ENCODE results near the gene OTP.
"Not testable (repeated sequence)": the region's sequence is repeated elsewhere in the genome, so short reads cannot be mapped to it uniquely, and the experiment has no call there.

The OTP gene

GRCh38 chr5:77638763-77639671 lies 504 bp upstream of the OTP start:
- DNase-seq = no peak

DNA sequence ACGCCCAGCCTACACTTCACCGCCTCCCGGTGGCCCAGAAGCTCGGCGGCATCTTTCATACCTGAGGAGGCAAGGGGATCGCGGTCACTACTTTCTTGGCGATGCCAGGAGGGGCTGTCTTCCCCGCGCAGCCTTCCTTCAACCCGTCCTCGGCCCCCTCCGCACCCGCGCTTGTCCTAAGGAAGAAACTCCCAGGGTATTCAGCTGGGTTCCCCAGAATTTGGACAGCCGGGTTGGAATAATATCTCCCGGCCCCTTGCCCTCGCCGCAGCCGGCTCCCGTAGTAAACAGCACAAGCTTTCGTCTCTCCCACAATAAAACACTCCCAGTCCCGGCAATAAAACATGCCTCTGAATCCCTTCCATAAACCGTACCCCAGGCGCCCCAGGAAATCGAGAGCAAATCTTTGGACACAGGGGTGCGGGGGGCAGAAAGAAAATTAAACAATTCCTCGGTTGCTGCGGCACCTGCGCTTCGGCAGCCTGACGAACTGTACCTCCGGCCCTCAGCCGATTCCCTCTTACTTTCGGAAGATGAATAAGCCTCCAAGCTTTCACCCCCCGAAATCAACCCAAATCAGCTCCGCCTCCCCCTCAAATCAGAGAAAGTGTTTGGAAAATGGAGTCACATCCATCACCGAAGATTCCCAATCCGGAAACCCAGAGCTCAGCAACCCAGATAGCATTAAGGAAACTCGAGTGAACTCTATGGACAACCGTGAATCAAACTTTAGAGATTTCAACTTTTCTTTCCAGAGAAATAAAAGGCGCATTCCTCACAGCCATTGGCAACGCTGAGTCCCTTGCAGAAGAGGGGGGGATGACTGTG lies 1.1 kb downstream of the OTP start:
- DNase-seq = no peak

- DNase-seq = no peak
These were observed 1.8 kb downstream of the OTP start for GRCh38 chr5:77636641-77637169.

DNA sequence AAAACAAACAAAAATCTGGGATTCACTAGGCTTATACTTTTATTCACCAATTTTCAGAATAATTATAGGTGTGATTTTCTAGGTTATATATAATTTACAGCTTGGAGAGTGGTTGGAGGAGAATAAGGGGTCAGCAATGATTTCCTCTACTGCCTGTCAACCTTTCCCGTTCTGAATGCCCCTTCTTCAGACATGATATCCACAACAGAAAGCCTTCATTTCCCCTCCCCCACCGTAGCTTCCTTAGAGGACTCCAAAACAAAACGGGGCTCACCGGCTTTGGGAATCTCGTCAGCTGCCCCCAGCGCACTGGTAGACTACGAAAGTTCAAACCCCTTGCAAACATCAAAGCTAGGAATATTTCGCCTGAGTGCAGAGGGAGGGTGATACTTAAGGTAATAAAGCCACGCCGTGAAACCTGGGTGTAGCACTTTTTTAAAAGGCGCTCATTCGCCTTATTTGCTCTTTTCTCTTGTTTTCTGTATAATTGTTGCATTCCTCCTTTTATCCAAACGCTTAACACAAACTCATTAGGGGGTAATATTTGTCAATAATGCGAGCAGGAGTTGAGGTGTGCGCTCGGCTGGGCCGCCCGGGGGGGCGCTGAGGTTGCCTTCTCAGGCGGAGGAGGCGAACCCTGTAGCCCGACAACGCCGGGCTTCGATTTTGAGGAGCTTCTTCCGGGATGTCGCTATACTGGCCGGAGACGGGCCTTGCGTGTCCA lies 2.4 kb downstream of the OTP start:
- no peak for DNase-seq

DNA sequence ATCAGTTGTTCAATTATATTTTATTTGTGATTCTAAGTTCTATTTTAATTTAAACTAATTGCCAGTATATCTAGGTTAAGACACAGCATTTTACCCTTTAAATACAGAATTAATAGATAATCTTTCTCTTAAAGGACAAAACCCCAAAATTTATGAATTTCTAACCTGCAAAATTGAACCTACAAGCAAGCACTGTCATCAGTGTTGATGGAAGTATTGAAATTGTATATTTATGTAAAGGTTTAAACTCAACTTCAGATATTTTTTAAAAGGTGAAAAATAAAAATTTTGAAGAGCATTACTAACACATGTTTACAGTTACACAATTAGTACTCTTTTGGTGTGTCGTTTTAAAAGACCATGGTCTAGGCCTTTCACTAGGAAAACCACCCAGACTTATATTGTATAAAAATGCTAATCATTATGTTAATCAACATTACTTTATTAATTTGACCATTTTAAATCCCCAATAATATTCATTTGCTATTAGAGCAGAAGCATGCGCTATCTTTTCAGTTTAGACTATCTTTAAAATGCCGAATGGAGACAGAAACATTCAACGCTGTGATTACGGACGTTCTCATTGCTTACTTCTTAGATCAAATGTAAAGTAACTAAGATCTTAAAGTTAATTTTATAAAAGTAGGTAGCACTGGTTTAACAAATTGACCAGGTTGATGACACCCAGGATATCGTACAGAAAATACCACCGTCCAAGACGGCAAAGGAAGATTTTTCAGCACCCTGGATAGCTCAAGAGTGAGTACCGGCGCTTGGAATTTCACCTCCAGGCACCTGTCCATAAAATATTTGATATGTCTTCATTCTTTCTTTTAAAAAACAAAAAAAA lies 3.2 kb downstream of the OTP start:
- no peak for DNase-seq

GRCh38 chr5:77633709-77634108 lies 4.8 kb downstream of the OTP start:
- DNase-seq = no peak

DNA sequence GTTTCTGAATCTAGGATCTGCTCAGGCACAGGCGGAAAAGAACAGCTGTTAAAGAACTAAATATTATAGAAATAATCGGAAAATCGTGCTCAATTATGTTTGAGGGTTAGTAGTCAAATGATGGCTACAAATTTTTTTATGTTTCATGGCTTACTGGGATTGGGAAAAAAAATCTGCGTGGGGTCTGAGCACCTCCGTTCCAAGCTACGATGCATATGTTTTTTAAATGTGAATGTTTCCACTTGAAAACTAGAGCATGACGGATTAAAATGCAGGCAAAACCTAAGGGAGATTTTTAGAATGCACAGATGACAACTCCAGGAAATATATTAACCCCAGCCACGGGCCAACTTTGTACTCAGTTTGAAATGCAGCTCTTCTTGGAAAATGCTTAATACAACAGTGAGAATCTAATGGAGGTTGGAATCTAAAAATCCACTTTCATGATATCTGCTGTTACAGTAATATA lies 5.3 kb downstream of the OTP start:
- DNase-seq = no peak

DNA sequence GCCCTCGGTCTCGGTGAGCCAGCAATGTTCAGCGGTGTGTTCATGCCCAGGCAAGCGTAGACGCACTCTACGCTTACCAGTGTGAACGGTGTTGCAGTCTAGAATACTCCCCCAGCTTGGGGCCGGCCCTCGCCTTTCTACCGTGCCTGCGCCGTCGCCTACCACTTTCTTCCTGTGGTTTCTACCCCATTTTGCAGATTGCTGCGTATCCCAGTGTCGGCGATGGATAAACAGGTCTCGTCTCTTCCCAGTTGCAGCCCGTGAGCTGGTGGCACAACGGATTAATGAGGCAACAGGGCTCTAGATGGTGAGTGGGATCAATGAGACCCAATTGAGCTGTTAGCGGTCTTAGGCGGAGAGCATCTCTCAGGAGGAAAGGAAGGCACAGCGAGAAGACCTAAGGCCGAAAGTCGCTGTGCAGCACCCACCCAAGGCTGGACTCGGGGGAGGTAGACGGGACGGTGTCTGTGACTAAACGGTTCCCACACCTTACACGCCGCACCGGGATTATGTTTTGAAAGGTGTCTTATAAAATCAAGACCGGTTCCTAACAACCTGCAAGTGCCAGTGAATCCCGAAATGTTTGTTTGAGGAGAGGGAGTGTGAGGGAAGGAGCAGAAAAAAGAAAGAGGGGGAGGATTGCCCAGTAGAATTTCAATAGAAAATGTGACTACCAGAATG lies 5.8 kb downstream of the OTP start:
- DNase-seq = no peak

GRCh38 chr5:77630114-77630680 lies 8.3 kb downstream of the OTP start:
- peak; percentile 92 for DNase-seq

- peak; percentile 80 for DNase-seq
These were observed 8.9 kb downstream of the OTP start for GRCh38 chr5:77629509-77630113.

DNA sequence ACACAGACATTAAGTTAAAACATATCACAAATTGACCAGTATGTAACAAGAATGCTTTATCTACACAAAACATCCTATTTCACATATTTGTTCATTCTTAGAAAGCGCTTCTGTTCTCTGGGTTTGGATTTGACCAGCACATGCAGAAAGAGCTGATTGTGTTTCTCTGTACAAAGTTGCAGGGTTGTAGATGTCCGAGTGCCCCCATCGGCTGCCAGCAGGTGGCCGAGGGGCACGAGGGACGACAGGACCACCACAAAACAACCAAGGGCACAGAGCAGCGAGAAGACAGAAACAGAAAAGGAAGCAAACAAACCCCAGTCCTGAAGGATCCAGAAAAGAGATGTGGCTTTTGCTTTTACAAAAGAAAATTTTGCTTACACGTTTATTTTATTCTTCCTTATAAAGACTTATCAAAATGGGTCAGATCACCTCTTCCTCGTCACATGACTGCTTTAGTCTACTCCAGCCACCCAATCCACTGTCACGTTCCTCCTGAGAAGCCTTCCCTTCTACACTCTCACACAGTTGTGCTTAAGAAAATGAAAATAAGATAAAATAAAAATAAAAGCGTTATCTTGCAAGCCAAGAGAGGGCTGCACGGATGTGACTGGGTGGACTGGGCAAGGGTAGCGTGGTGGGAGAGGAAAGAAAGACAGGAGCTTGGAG lies 9.5 kb downstream of the OTP start:
- peak; percentile 80 for DNase-seq

GRCh38 chr5:77627869-77628674 lies 10.4 kb downstream of the OTP start:
- no peak for DNase-seq

DNA sequence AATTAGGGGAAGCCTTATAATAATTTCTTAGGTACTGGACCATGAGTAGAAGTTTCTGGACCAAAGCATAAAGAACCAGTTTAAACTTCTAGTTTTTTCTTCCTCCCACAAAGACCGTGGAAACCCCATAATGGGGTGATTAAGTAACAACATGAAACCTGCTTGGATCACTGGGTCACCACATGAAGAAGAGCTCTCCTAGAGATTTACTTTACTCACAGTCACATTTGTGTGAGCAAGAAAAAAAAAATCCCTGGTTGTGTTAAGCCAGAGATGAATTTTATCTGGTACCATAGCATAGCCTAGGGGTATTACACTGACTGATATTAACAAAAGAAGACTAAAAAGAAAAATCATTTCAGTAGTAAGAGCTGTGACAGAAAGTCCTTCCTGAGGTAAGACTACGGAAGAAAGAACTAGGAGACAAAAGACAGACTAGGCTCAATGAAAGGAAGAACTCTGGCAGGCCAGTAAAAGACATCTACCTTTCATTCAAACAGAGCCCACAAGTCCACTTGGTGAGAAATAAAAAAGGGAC lies 15.2 kb downstream of the OTP start:
- DNase-seq = no peak

- no peak for DNase-seq
These were observed 17.1 kb downstream of the OTP start for GRCh38 chr5:77621440-77621839.

DNA sequence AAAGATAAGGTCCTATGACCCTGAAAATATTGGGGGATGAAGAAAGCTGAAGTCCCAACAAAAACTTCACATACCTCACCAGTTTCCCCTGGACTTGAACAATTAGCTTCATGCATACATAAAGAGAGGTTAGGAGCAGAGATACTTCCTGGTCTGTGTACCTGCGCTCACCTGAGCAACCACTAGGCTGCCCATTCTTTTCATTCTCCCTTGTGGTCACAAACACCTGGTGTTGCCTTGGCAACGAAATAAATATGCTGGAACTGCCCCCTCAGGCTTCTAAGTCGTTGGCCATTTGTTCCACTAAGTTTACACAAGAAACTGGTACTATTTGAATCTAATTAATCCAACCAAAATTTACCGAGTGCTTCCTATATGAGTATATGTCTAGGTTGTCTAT lies 18.1 kb downstream of the OTP start:
- no peak for DNase-seq

GRCh38 chr5:77616920-77617319 lies 21.6 kb downstream of the OTP start:
- DNase-seq = peak; percentile 67

DNA sequence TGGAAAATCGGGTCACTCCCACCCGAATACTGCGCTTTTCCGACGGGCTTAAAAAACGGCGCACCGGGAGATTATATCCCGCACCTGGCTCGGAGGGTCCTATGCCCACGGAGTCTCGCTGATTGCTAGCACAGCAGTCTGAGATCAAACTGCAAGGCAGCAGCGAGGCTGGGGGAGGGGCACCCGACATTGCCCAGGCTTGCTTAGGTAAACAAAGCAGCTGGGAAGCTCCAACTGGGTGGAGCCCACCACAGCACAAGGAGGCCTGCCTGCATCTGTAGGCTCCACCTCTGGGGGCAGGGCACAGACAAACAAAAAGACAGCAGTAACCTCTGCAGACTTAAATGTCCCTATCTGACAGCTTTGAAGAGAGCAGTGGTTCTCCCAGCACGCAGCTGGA lies 29.6 kb downstream of the OTP start:
- not testable (repeated sequence) for DNase-seq

DNA sequence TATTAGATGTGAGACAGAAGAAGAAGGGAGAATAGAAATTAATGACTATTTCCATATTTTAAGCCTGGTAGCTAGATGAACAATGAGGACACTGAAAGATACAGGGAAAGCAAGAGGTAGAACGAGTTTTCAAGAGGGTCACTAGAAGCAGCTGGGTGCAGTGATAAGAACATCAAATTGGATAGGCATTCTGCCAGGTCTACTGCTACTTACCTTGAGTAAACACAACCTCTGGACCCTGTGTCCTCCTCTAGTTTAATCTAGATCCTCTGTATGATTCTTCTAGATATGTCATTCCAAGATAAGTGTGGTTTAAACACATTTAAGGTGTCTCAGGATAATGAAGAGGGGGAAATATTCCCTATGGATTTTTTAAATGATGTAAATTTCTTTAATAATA lies 31.2 kb downstream of the OTP start:
- DNase-seq = peak; percentile 10

DNA sequence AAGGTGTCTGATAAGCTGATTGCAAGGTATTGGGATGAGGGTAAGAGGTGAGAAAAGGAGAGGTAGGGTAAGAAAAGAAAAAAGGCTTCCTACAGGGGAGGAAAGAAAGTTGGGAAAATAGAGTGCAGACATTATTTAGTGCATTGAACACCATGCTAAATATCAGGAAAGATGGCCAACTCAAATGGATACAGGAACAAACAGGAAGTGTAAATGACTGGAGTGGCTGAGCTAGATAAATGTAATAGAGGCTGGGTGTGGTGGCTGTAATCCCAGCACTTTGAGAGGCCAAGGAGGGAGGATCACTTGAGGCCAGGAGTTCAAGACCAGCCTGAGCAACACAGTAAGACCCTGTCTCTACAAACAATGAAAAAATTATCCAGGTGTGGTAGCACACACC lies 32.2 kb downstream of the OTP start:
- no peak for DNase-seq
